Activated T-cell treated with anti-CD3 and anti-CD28 coated beads for 1 hour (primary cell): Measurements from ENCODE around the gene INHBA.

Experiments used
- DNase-seq: peaks from one replicate; pipeline ENCODE4 v3.0.0-alpha.2; 2020; ENCODE audit warnings: low read depth

INHBA gene

DNA sequence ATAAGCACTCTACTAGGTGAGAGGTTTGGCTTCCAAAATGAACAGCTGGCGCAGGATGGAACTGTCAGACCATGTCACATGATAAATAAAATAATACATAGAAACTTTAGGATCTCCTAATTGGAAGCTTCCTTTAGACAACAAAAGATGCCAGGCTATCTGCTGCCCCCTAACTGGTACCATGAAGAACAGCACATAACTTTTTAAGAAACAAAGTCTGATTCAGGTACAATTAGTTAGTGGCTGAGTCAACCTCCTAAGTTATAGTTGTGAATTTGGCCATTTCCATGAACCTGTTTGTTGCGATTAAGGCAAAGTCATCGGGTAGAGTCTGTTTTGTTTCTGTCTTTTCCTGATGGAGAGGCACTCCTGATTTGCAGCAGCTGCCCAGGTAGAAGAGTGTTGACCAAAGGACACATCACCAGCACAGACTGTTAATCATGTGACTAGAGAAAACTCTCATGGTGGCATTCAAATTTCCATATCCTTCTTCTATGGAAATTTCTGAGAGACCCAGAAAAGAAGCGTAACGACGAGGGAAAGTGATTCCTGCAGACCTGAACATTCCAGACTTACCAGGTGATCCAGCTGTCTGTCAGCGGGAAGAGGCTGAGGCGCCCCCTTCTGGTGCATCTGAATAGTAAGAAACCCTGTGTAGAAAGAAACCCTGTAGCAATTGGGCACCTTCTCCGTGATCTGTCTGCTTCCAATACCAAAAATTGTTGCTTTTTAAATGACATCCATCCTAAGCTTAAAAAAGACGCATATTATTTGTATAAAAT is 8.6 kb upstream of the INHBA start:
- DNase-seq = no peak

GRCh38 chr7:41710838-41711237 is 7.9 kb upstream of the INHBA start:
- no peak for DNase-seq

DNA sequence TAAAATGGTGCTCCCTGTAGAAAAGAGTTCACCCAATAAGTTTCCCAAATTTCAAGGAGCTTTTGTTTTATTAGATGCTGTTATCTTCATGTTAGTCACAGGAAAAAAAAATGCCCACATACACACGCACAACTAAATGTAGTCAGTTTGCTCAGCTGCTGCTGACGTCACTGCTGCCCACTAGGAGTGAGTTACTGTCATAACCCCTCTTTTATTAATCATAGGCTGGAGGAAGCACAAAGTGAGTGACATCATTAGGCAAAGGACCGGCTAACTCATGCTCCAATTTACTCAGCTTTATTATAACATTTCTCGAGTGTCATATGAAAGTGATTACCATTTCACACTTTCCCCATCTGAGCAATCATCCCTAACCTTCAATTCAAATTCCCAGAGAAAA is 6.7 kb upstream of the INHBA start:
- no peak for DNase-seq

DNA sequence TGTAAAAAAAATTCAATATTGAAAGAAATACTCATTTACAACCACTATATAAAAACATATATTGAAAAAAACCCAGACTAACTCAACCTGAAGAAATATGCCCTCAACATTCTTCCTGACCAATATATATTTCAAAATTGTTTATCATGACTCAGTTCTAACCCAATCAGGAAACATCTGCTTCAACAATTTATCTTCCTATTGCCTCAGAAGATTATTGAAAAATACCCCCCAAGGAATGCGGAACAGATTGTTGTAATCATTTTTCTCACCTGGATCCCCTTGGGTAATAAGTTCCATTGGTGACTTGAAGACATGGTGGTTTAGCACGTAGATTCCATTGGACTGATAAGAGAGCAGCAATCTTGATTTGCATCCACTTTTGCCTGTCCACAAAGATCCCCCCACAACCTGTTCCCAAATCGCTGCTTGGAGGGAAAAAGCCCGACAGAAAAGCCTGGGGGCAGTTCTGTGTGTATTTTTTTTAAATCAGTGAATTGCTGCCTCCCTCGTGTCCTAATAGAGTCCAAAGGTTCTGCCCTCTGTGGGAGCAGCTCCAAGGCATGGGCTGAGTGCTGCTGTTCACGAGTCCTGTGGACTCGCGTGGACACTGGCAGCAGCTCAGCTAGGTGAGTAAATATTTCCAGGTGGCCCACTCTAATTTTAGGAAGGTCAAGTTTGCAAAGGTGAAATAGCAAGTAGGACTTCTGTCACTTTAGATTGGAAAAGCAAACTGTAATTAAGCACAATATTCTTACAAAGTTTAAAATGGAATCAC is 5.9 kb upstream of the INHBA start:
- DNase-seq = no peak

GRCh38 chr7:41706228-41706930 is 3.5 kb upstream of the INHBA start:
- no peak for DNase-seq

GRCh38 chr7:41705109-41705901 is 2.4 kb upstream of the INHBA start:
- DNase-seq = peak; percentile 7

DNA sequence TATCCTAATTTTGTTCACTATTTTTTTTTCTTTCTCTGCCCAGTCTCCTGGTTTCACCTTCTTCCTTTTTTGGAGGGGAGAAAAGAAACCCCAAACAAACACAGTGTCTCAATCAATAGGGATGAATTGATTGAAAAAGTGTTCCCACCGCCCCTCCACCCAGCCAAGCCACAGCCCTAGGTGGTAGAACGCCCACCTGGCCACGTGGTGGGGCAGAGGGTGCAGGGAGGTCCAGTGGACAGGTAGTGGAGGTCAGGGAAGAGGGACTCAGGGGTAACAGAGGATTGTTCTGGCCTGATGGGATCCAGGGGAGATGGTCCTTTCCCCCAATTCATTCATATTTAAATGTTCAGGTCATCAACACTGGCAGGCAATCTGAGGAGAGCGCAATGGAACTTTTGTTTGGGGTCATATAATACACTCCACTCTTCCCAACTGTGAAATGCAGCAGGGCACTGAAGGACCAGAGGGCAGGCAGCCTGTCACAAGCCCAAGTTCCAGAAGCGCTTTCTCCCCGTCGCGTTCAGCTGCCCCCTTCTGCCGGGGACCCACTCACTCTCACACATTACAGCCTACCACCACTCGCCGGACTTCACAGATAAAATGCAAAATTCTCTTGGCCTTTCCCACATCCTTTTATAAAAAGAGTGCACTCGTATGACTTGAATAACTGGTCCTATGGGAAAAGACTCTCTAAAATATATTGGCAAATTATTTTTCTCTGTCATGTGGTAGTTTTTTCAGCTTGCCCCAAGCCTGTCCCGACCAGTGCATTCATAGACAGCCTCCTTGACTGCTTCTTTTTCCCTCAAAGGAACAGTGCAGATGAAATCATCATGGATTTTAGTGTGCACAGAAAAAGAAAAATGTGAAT is 1.6 kb downstream of the INHBA start:
- no peak for DNase-seq

- no peak for DNase-seq
These were observed 2.8 kb downstream of the INHBA start for GRCh38 chr7:41700044-41700471.

GRCh38 chr7:41699516-41699915 is 3.4 kb downstream of the INHBA start:
- no peak for DNase-seq

GRCh38 chr7:41698726-41699125 is 4.2 kb downstream of the INHBA start:
- no peak for DNase-seq

GRCh38 chr7:41698114-41698513 is 4.8 kb downstream of the INHBA start:
- DNase-seq = no peak

DNA sequence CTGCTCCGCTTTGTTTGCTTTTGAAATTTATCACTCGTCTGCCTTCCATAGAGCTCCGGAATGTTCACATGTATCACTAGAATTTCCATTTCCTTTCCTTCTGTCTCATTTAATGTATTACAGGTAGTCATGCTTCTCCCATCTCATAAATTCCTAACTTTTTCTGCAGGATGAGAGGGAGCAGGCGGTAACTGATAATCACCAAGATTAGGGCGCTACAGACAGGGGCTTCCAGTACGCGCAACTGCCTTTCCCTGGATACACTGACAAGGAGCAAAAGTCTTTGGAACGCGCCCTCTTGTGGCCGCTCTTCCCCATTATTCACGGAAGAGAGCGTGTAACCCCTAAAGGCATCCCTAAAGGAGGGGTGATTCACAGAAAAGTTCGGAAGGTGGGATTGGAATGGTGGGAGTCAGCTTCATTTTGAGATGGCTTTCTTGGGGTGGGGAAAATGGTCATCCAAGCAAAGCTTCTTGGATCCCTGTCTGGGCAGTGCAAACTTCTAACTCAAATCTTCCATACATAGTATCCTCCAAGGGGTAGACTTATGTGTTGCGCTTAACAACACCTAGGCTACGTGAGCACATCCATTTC is 6.5 kb downstream of the INHBA start:
- no peak for DNase-seq

GRCh38 chr7:41695661-41696322 is 7.1 kb downstream of the INHBA start:
- no peak for DNase-seq

- DNase-seq = no peak
These were observed 8.4 kb downstream of the INHBA start for GRCh38 chr7:41694495-41694894.

- DNase-seq = no peak
These were observed 9.5 kb downstream of the INHBA start for GRCh38 chr7:41693150-41693997.

GRCh38 chr7:41692251-41692650 is 10.6 kb downstream of the INHBA start:
- no peak for DNase-seq

DNA sequence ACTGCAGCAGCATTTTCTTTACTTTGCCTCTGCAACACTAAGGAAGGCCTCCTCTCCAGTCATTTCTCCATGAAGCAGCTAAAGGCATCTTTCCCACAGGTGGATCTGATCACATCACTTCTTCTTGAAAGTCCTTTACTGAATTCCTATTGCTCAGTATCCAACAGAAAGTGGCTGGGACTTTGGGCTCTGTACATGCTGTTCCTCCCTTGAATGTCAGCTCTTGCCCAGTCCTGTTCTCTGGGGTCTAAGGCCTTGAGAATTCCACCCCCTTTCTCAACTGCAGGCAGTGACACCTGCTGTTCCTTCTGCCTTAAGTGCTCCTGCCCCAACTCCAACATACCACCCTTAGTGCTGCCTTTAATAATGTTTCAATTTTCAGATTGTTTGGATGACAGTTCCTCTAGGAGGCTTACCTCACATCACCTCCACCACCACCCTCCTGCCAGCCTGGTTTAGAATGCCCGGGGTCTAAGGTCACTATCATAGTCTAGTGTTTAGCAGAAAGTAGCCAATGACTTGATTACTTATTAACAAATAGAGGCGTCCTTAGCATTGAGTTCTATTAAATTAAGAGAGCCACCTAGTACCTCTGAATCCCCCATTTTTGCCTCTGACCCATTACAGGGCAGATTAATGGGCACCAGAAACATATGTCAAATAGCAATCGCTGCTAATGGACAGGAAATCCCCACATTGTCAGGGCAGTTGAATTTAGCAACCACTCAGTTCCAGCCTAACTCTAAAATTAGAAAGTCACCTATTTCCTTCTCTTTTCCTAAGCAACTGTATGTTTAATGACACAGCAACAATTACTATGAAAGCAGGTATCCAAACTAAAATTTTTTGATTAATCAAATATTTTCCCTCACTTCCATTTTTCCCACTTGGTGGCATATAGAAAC is 11.4 kb downstream of the INHBA start:
- DNase-seq = no peak

DNA sequence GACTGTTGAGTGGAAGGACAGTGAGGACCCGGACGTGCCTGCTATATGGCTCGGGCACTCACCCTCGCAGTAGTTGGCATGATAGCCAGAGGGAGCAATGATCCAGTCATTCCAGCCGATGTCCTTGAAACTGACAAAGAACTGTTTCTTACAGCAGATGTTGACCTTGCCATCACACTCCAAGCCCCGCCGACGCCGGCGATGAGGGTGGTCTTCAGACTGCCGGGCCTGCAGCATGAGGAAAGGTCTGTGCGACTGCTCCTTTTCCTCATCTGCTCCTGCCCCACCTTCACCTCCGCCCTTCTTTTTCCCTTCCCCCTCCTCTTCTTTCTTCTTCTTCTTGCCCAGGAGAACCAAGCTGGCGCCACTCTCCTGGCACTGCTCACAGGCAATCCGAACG is 13.1 kb downstream of the INHBA start:
- DNase-seq = no peak
